Calu3 (cell line): ENCODE data around the gene FCN2. TPM values are rescaled to one million over a fixed set of nuclear protein-coding genes. Genes with fewer than 3 reads are reported as not detected.

ENCODE experiments used
- BruUV-seq: library from RNA; stranded (reverse); fragments of 400-500 nt; replicated peaks from 2 replicates; lab custom pipeline; 2021; lab: Mats Ljungman, UMichigan
- CTCF ChIA-PET: fragments of 300-600 bp; sonication (Branson Sonifier 250); formaldehyde crosslinking; loops from one replicate; lab custom pipeline; 2022; ENCODE audit warnings: antibody characterized with exemption; lab: Charles Lee
- DNase-seq: peaks from one replicate; pipeline ENCODE4 v3.0.0; 2022
- H3K27ac Mint-ChIP-seq: one replicate; pipeline ENCODE4 v1.8.0; 2022; ENCODE audit warnings: mixed read lengths; ENCODE audit not compliant: unreplicated experiment
- H3K27me3 Mint-ChIP-seq: one replicate; pipeline ENCODE4 v1.8.0; 2022; ENCODE audit warnings: mixed read lengths; ENCODE audit not compliant: unreplicated experiment
- H3K36me3 Mint-ChIP-seq: one replicate; pipeline ENCODE4 v1.8.0; 2022; ENCODE audit warnings: mild to moderate bottlenecking, moderate library complexity, mixed read lengths; ENCODE audit not compliant: insufficient read depth, unreplicated experiment
- H3K4me1 Mint-ChIP-seq: one replicate; pipeline ENCODE4 v1.8.0; 2022; ENCODE audit warnings: mild to moderate bottlenecking, low read depth, mixed read lengths; ENCODE audit not compliant: unreplicated experiment
- H3K4me3 Mint-ChIP-seq: one replicate; pipeline ENCODE4 v1.8.0; 2022; ENCODE audit warnings: mild to moderate bottlenecking, low read depth, moderate library complexity, mixed read lengths; ENCODE audit not compliant: unreplicated experiment
- H3K9me3 Mint-ChIP-seq: one replicate; pipeline ENCODE4 v1.8.0; 2022; ENCODE audit warnings: low read depth, mixed read lengths; ENCODE audit not compliant: unreplicated experiment
- intact Hi-C: fragments of 100-400 bp; cut with micrococcal nuclease; formaldehyde crosslinking; loops from one replicate; pipeline ENCODE4 v1.10.0; 2022; ENCODE audit not compliant: unreplicated experiment
- total RNA-seq: library from RNA; stranded (reverse); gene quantifications from 2 replicates; pipeline ENCODE4 v1.2.3, GENCODE V29; 2022
- TF ChIP-seq, protein P1 (sequence below): fragments of 200-600 bp; IDR thresholded peaks from one replicate; pipeline ENCODE4 v1.8.0; 2022; ENCODE audit warnings: antibody characterized with exemption; ENCODE audit not compliant: unreplicated experiment

FCN2 gene
- total RNA-seq, 1 experiment from 2014 or later = not detected

DNA sequence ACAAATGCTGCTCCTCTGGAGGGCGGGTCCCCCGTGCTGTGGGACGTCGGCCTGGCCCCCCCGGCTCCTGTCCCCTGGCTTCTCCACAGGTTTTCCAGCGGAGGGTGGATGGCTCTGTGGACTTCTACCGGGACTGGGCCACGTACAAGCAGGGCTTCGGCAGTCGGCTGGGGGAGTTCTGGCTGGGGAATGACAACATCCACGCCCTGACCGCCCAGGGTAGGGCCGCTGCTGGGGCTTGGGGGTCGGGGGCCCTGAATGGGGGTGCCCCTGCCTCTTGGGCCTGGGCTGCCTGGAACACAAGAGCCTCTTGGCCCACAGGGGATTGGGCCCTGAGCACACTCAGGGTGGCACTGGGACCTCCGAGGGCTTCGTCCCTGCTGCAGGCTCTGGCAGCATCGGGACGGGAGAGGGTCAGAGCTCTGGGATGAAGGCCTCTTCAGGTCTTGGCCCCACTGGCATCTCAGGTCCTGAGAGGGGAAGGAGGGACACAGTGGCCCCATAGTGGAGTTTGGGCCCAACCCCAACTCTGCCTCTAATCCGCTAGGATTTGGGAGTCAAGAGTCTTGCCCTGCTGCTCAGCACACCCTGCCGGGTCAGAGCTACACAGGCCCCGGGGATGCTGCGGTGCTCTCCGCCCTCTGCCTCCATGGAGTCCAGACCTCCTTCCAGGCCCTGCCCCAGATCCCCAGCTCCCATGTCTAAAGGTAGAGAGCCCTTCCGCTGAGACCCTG is 5.2 kb downstream of the FCN2 start:
- H3K9me3 Mint-ChIP-seq = no peaks in the 10 kb centered on the region
- no peak for DNase-seq
- H3K27ac Mint-ChIP-seq = no peak overlapping the region
- intact Hi-C loops = no loop called here
- H3K4me3 Mint-ChIP-seq = no peak overlapping the region
- peaks cover under 1% of the 10 kb centered on the region for H3K27me3 Mint-ChIP-seq
- TF ChIP-seq, protein P1, sequence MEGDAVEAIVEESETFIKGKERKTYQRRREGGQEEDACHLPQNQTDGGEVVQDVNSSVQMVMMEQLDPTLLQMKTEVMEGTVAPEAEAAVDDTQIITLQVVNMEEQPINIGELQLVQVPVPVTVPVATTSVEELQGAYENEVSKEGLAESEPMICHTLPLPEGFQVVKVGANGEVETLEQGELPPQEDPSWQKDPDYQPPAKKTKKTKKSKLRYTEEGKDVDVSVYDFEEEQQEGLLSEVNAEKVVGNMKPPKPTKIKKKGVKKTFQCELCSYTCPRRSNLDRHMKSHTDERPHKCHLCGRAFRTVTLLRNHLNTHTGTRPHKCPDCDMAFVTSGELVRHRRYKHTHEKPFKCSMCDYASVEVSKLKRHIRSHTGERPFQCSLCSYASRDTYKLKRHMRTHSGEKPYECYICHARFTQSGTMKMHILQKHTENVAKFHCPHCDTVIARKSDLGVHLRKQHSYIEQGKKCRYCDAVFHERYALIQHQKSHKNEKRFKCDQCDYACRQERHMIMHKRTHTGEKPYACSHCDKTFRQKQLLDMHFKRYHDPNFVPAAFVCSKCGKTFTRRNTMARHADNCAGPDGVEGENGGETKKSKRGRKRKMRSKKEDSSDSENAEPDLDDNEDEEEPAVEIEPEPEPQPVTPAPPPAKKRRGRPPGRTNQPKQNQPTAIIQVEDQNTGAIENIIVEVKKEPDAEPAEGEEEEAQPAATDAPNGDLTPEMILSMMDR = no peak
- no TSS peak for BruUV-seq
- CTCF ChIA-PET = no interaction called here
- H3K4me1 Mint-ChIP-seq = no peaks in the 10 kb centered on the region
- no peaks in the 10 kb centered on the region for H3K36me3 Mint-ChIP-seq

DNA sequence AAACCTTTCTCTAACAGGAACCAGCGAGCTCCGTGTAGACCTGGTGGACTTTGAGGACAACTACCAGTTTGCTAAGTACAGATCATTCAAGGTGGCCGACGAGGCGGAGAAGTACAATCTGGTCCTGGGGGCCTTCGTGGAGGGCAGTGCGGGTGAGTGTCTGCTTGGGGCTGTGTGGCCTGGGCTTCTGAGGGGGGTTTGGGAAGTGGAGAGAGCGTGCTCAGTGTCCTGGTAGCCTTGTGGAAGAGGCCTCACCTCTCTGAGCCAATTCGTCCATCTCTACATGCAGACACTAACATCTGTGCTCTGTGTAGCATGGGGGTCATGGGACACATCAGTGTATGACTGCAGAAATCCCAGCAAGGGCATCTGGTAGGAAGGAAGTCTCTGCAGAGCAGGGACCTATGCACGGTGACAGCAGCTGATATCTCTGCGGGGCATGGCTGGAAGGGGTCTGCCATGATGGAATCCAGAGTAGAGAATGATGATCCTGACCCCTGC is 5.9 kb downstream of the FCN2 start:
- DNase-seq = no peak
- Mint-ChIP-seq H3K27me3 (peaks cover 6% of the 10 kb centered on the region), H3K4me1 (no peaks in the 10 kb centered on the region), H3K9me3 (no peaks in the 10 kb centered on the region), H3K4me3 (no peak overlapping the region), H3K36me3 (no peaks in the 10 kb centered on the region), H3K27ac (no peak overlapping the region)
- no TSS peak for BruUV-seq
- CTCF ChIA-PET = no interaction called here
- intact Hi-C loops = no loop called here
- TF ChIP-seq, protein P1 = no peak

DNA sequence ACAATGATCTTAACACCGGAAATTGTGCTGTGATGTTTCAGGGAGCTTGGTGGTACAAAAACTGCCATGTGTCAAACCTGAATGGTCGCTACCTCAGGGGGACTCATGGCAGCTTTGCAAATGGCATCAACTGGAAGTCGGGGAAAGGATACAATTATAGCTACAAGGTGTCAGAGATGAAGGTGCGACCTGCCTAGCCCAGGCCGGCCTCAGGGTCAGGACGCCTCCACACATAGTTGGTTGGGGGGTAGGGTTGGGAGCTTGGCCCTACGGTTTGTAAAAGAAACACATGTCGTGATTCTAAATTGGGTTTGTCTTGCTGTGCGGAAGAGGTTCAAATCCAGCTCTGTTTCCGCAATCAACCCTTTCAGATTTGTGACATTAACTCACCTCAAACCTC is 6.6 kb downstream of the FCN2 start:
- no peak for DNase-seq
- H3K9me3 Mint-ChIP-seq = no peaks in the 10 kb centered on the region
- no peaks in the 10 kb centered on the region for H3K4me1 Mint-ChIP-seq
- CTCF ChIA-PET = no interaction called here
- BruUV-seq = no TSS peak
- H3K4me3 Mint-ChIP-seq = no peak overlapping the region
- TF ChIP-seq, protein P1 = no peak
- H3K36me3 Mint-ChIP-seq = no peaks in the 10 kb centered on the region
- peaks cover 8% of the 10 kb centered on the region for H3K27me3 Mint-ChIP-seq
- no peak overlapping the region for H3K27ac Mint-ChIP-seq
- intact Hi-C loops = no loop called here

DNA sequence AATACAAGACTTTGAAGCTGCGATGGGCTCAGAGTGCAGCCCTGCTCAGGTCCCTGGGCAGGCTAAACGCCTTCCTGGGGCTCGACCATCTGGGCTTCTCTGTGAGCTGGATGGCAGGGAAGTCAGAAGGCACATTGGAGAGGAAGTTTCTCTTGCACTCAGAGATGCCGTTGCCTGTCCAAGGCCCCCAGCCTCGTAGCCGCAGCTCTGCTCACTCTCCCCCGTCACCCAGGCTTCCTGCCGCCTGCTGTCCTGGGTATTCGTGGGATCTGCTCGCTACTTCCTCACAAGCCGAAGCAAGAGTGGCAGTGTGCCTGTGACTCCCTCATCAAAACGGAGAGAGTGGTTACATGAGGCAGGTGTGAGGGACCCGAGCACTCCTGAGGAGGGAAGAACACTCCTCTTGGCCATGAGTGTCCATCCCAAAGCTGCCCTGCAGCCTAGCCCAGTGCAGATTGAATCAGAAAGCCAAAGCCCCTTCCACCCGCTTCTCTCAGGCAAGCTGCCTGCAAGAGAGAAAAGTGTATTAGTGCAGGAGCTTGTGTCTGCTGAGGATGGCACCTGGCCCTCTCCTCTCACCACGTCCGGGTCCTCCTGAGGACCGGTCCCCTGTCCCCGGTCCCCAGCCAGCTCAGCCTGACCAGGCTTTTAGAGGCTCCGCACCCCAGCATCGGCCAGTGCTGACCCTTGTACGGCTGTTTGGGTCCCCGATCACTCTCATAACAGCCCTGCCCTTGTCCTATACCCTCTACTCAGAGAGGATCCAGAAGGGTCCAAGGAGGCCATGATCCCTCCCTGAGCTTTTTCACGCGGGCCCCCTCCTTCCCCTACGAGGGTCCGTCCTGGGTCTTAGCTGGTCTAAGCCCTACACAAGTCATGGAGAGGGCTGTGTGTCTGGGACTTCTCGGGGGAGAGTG is 7.3 kb downstream of the FCN2 start:
- H3K27ac Mint-ChIP-seq = no peak overlapping the region
- no peak overlapping the region for H3K4me3 Mint-ChIP-seq
- TF ChIP-seq, protein P1 = no peak
- intact Hi-C loops = no loop called here
- no peaks in the 10 kb centered on the region for H3K4me1 Mint-ChIP-seq
- no peaks in the 10 kb centered on the region for H3K36me3 Mint-ChIP-seq
- BruUV-seq = no TSS peak
- CTCF ChIA-PET = no interaction called here
- no peaks in the 10 kb centered on the region for H3K9me3 Mint-ChIP-seq
- H3K27me3 Mint-ChIP-seq = peaks cover 8% of the 10 kb centered on the region
- DNase-seq = no peak
